ENCODE results near the gene CHMP4A.
A peak's percentile ranks its signal among the peaks of the same experiment; 100 is the strongest.

CHMP4A gene

DNA sequence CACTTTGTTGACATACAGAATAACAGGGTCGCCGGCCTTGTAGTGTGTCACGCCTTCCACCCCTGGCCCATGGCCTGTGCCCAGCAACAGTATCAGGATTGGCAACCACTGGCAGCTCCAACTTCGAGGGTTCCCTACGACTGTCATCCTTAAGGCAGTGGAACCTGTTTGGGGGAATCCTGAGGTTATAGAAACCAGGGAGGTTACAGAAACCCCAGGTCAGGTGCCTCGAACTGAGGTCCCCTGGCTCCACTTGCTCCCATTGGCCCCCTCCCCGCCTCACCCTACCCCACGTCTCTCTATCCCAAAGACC lies 18.5 kb downstream of the CHMP4A start:
- DNase-seq = no peak

DNA sequence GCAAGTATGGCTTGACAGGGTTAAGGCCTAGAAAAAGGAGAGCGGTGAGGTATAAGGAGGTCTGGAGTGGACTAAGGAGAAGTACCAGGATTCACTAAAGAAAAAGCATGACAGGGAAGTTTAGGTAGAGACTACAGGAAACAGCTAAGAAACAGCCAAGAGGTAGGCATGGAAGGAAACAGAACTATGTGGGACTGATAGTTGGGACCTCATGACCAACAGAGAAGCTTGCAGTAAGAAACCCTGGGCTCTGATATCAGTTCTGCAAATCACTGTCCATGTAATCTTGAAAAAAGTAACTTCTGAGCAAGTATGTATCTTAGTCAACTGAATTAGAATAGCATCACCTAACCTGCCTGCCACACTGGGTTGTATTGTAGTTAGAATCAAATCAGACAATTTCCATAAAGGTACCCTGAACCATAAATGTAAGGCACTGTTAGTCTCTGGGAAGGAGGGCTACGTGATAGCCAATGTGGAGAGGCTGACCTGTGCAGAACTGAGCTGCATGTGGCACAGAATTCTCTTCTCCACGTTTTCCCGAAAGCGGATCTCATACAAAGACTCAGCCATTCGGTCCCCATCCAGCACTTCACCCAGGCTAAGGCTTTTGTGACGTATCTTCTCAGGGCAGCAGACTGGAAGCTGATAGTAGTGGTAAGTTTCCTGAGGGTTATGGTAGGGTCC lies 19.0 kb downstream of the CHMP4A start:
- no peak for DNase-seq

GRCh38 chr14:24192933-24193332 lies 20.4 kb downstream of the CHMP4A start:
- no peak for DNase-seq

DNA sequence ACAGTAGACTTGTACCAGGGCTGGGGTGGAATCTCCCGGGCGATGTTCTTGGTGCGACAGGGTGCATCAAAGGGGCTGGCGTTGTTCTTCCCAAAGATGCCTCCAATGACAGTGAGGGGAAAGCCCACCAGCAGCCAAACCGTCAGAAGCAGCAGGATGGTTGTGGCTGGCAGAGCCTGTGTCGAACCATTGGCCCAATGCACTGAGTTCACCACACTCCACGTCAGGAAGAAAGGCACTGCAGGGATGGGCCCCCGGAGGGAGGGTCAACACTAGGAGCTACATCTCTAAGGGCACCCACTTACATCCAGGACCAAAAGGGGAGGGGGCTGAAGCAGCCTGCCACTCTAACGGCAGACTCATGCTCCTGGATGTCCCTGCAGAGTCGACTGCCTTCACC lies 22.9 kb downstream of the CHMP4A start:
- no peak for DNase-seq

- DNase-seq = no peak
Observed at GRCh38 chr14:24189460-24189859, 23.8 kb downstream of the CHMP4A start.

DNA sequence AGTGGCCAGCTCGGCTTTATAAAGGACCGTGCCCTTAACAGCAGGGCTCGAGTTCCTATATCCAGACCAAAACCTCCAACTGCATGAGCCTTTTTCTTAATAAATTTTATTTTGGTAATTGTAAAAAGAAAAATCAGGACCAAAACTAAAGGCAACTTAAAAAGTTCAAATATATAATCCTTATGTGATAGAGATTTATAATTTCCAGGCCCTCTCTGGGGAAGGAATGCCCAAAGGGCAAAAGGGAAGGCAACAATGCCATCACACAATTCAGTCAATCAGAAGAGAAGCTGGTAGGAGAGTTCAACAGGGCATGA lies 24.3 kb downstream of the CHMP4A start:
- no peak for DNase-seq

GRCh38 chr14:24188251-24189058 lies 24.8 kb downstream of the CHMP4A start, which contains the start of gene IPO4:
TSS of gene IPO4 (minus strand) at chr14:24188816. CDS start at chr14:24188787, 29 bp downstream.
- peak; percentile 98 for DNase-seq

GRCh38 chr14:24187539-24187915 lies 25.8 kb downstream of the CHMP4A start:
- no peak for DNase-seq

DNA sequence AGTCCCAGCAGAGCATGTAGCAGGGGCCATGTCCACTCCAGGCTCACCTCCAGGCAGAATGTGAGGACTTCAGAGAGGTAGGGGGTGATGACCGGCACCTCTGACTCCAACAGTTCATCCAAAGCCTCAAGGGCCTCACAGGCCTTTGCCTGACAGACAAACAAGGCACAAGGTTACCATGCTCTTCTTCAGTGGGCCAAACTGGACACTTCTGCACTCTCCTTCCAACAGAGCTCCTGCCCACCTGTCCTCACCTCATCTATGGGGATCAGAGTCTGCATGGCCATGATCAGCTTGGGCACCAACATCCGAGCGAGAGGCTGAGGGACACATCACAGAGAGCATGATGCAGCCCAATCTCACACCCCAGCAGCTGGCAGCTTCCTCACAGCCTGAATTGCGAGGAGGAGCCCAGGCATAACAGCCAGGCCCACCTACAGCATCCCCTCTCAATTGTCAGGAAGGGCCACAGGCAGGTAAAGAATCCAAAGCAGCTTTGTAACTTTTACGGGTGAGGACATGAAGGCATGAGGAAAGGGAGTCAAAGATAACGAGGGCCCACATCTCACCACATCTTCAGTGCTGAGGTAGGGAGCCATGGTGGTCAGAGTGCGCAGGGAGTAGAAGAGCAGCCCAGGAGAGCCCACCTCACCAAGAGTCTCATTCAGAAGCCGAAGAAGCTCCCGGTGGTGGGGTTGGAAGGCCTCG lies 26.3 kb downstream of the CHMP4A start:
- no peak for DNase-seq

DNA sequence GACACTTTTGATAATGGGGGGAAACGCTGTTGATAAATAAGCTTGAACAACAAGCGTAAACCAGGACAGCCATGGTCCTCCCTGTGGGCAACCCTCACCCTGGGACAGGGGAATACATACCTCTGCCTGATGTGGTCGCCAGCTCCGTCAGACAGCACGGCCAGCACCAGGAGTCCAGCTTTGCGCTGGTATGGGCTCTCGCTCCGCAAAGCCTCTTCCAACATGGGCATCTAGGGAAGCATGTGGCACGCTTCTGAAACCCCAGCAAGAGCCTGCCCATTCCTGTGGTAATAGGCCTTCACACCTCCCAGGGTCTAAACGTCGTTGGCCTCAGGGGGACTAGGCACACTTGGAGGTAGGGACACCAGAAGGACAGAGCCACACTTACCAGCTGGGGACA lies 27.5 kb downstream of the CHMP4A start:
- DNase-seq = no peak

GRCh38 chr14:24185026-24185425 lies 28.3 kb downstream of the CHMP4A start:
- no peak for DNase-seq

DNA sequence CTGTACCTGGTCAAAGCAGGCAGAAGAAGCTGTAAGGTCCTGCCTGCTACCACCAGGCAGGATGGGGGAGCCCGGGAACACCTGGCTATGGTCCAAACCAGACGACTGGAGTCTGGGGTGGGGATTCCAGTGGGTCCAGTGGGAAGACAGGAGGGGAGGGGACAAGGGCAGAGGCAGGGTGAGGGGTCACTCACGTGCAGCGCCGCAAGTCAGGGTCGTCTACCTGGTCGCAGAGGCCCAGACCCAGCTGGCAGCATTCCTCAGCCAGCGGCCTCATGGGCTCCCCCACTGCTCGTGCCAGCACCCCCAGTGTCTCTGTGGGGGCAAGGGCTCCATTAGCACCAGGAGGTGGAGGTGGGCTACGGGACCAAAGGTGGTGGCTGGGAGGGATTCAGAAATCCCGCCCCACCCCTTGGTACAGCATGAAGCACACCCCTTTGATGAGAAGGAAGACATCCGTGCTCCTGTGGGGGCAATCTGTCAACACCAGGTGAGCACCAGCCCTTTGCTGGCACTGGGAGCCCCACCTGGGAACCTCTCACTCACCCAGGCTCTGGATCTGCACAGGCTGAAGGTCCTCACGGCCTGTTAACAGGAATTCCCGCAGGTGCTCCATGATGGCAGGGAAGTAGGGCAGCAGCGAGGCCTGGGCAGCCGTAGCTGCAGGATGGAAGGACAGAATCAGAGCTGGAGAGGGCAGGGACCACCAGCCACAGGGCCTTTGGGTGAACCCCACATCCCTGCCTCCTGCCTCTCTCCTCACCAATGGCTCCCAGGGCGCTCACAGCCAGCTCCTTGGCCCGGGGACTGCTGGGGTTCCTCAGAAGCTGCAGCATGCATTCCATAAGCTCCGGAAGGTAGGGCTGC lies 29.0 kb downstream of the CHMP4A start:
- no peak for DNase-seq

DNA sequence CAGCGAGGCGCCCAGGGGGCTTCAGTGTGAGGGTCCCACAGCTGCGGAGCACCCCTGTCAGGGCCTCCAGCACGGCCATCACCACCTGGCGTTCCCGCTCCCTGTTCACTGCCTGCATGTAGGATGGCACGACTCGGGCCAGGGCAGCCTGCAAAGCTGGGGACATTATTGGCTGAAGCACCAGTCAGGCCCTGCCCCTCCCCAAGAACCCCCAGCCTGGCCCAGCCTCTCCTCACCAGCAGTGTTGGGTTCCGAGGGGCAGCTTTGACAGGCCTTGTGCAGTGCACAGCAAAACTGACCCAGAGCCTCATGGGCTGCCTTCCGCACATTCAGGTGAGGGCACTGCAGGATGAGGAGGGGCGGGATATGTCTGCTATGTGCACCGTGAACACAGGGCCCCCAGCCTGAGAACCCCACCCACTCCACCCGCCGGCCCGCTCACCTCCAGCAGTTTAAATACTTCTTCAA lies 30.2 kb downstream of the CHMP4A start:
- no peak for DNase-seq

GRCh38 chr14:24182110-24182882 lies 31.0 kb downstream of the CHMP4A start:
- no peak for DNase-seq

DNA sequence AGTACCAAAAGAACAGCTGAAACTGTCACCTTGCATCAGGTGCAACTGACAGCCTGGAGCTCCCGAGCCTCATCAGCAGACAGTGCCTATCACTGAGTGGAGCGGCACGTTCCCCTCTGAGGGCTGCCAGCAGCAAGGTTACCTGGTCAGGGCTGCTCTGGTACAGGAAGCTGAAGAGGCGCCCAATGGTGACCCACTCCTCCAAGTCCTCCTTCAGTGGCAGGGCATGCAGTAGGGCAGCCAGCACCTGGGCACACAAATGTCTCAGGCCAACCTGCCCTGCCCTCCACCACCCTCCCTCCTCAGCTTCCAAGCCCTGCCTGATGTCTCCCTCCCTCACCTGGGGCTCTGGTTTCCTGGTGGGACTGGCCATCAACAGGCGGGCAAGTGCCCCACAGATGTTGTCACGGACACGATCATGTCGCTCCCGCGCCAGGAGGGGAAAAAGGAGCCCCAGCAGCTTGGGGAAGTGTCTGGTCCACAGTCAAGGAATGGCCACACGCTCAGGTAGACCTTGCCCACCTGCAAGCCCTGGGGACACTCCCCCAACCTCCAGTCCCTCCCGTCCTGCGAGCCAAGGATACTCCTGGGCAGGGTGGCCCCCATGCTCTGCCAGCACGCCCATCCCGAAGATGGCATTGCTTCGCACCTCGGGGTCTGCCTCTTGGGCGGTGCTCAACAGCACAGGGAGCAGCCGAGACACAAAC lies 31.8 kb downstream of the CHMP4A start:
- DNase-seq = no peak

- DNase-seq = no peak
Observed at GRCh38 chr14:24179961-24180796, 33.1 kb downstream of the CHMP4A start.

- DNase-seq = no peak
Observed at GRCh38 chr14:24179294-24179960, 33.9 kb downstream of the CHMP4A start.

- no peak for DNase-seq
Observed at GRCh38 chr14:24178399-24179178, 34.7 kb downstream of the CHMP4A start.

GRCh38 chr14:24177891-24178290 lies 35.4 kb downstream of the CHMP4A start:
- DNase-seq = no peak

Data from fibroblast of skin of scalp (primary cell).